Fibroblast of villous mesenchyme (primary cell): ENCODE results near the gene WDR45B. TPM values are rescaled to one million over a fixed set of nuclear protein-coding genes. Genes with fewer than 3 reads are reported as not detected.
"Not testable (repeated sequence)": the region's sequence is repeated elsewhere in the genome, so short reads cannot be mapped to it uniquely, and the experiment has no call there.

ENCODE experiments used
- DNase-seq: peaks from one replicate; pipeline ENCODE4 v3.0.0-alpha.2; 2010; ENCODE audit warnings: low read depth
- H3K4me3 ChIP-seq: 2 replicates; pipeline ENCODE4 v1.5.1; 2011; ENCODE audit warnings: low read depth, mild to moderate bottlenecking, low read length
- CTCF ChIP-seq: IDR thresholded peaks from 2 replicates; pipeline ENCODE4 v1.5.1; 2012; ENCODE audit warnings: low read depth, mild to moderate bottlenecking, low read length; ENCODE audit not compliant: insufficient read depth
- total RNA-seq: library from RNA; depleted of rRNA; stranded (reverse); fragments of >200 nt; gene quantifications from 2 replicates; pipeline ENCODE4 v1.2.3, GENCODE V29; 2012

The WDR45B gene
- total RNA-seq, 1 donor, result 70.8 TPM

- DNase-seq, result no peak
- no peak for TF ChIP-seq CTCF
- H3K4me3 ChIP-seq, result no peak overlapping the region
Observed at GRCh38 chr17:82658796-82659452, 10.7 kb upstream of the WDR45B start.

- no peak for TF ChIP-seq CTCF
- no peak overlapping the region for H3K4me3 ChIP-seq
- no peak for DNase-seq
Observed at GRCh38 chr17:82658331-82658730, 10.1 kb upstream of the WDR45B start.

GRCh38 chr17:82657926-82658325 is 9.7 kb upstream of the WDR45B start:
- DNase-seq, result no peak
- H3K4me3 ChIP-seq, result no peak overlapping the region
- no peak for TF ChIP-seq CTCF

- no peak for TF ChIP-seq CTCF
- DNase-seq, result no peak
- H3K4me3 ChIP-seq, result no peak overlapping the region
Observed at GRCh38 chr17:82656266-82656665, 8.0 kb upstream of the WDR45B start.

GRCh38 chr17:82655523-82655922 is 7.3 kb upstream of the WDR45B start:
- no peak for TF ChIP-seq CTCF
- H3K4me3 ChIP-seq, result no peak overlapping the region
- DNase-seq, result no peak

GRCh38 chr17:82655038-82655479 is 6.8 kb upstream of the WDR45B start:
- DNase-seq, result peak; percentile 5

GRCh38 chr17:82654611-82655010 is 6.4 kb upstream of the WDR45B start:
- not testable (repeated sequence) for H3K4me3 ChIP-seq, DNase-seq

More at GRCh38 chr17:82655038-82655479, 6.8 kb upstream of the WDR45B start:
- no peak overlapping the region for H3K4me3 ChIP-seq
- TF ChIP-seq CTCF, result no peak
